Endothelial cell of umbilical vein (primary cell): Measurements from ENCODE around the gene RAD51B. TPM values are rescaled to one million over a fixed set of nuclear protein-coding genes. Genes with fewer than 3 reads are reported as not detected.

Experiments used
- BruUV-seq: library from RNA; stranded (reverse); fragments of 400-500 nt; replicated peaks from 2 replicates; lab custom pipeline; 2021; lab: Mats Ljungman, UMichigan
- CTCF ChIA-PET: fragments of 300-600, 350-600 bp; sonication (Branson Sonifier 250); formaldehyde crosslinking; loops from one replicate; lab custom pipeline; 2021; ENCODE audit warnings: antibody characterized with exemption, inconsistent platforms; lab: Charles Lee
- POLR2A ChIA-PET: fragments of 300-600, 350-600 bp; sonication (Branson Sonifier 250); formaldehyde crosslinking; loops from one replicate; lab custom pipeline; 2021; ENCODE audit warnings: antibody characterized with exemption, inconsistent platforms; lab: Charles Lee
- DNase-seq: peaks from one replicate; pipeline ENCODE4 v3.0.0-alpha.2; 2011; ENCODE audit warnings: low read depth, low spot score
- FAIRE-seq: peaks from 2 replicates; lab custom pipeline; 2011; peaks lifted over from hg19 to GRCh38; lab: Jason Lieb, UNC
- H2AFZ ChIP-seq: 2 replicates; pipeline ENCODE4 v1.6.0; 2012; ENCODE audit warnings: low read depth, low read length, control low read depth, inconsistent platforms
- H3K27ac ChIP-seq: 2 replicates; pipeline ENCODE4 v1.5.1; 2011; ENCODE audit warnings: low read depth, mild to moderate bottlenecking, control low read depth, low read length, moderate library complexity; ENCODE audit not compliant: insufficient read depth
- H3K27me3 ChIP-seq, 2 experiments: 2 replicates each; pipeline versions ENCODE4 v1.6.0 to v1.6.1; 2011; ENCODE audit warnings: low read length in 2 of 2, mixed read lengths in 1 of 2; ENCODE audit not compliant: control insufficient read depth in 2 of 2, insufficient read depth in 2 of 2
- H3K36me3 ChIP-seq, 2 experiments: 2 replicates in 1 of 2; 3 replicates in 1 of 2; pipeline ENCODE4 v1.5.1; 2011; ENCODE audit warnings: low read length in 2 of 2, mild to moderate bottlenecking in 1 of 2, moderate library complexity in 1 of 2; ENCODE audit not compliant: control insufficient read depth in 2 of 2, insufficient read depth in 2 of 2; ENCODE audit errors: extremely low read depth in 1 of 2
- H3K4me1 ChIP-seq: 3 replicates; pipeline ENCODE4 v1.5.1; 2011; ENCODE audit warnings: mild to moderate bottlenecking, low read length; ENCODE audit not compliant: control insufficient read depth, insufficient read depth; ENCODE audit errors: extremely low read depth
- H3K4me2 ChIP-seq: 2 replicates; pipeline ENCODE4 v1.6.1; 2011; ENCODE audit warnings: low read length, control low read depth, mixed read lengths; ENCODE audit not compliant: insufficient read depth
- H3K4me3 ChIP-seq, 3 experiments: fragments of 200-600 bp in 1 of 3; sonication (generic), shearing (Covaris generic) in 1 of 3; replicated peaks in 1 of 3; 2 replicates each; pipeline ENCODE4 v1.5.1; 2011 to 2016; ENCODE audit warnings: control low read depth in 3 of 3, low read length in 3 of 3, mild to moderate bottlenecking in 2 of 3, inconsistent platforms in 1 of 3, low read depth in 1 of 3, moderate library complexity in 1 of 3; ENCODE audit not compliant: insufficient read depth in 1 of 3
- H3K79me2 ChIP-seq: 2 replicates; pipeline ENCODE4 v1.6.0; 2012; ENCODE audit warnings: low read length, inconsistent platforms; ENCODE audit not compliant: control insufficient read depth, insufficient read depth
- H3K9ac ChIP-seq: replicated peaks from 2 replicates; pipeline ENCODE3; 2011; ENCODE audit warnings: low read length, control low read depth; ENCODE audit not compliant: insufficient read depth; ENCODE audit errors: extremely low read depth
- H3K9me1 ChIP-seq: replicated peaks from 3 replicates; pipeline ENCODE4 v1.6.0; 2011; ENCODE audit warnings: mild to moderate bottlenecking, low read length; ENCODE audit not compliant: control insufficient read depth, insufficient read depth; ENCODE audit errors: extremely low read depth
- H3K9me3 ChIP-seq: replicated peaks from 2 replicates; pipeline ENCODE4 v1.5.1; 2012; ENCODE audit warnings: low read length, inconsistent platforms; ENCODE audit not compliant: control insufficient read depth, insufficient read depth
- H4K20me1 ChIP-seq: replicated peaks from 2 replicates; pipeline ENCODE3; 2011; ENCODE audit warnings: mild to moderate bottlenecking, low read length; ENCODE audit not compliant: control insufficient read depth, insufficient read depth; ENCODE audit errors: extremely low read depth
- CTCF ChIP-seq, 2 donors: IDR thresholded peaks; 1 replicate in 1 of 2; 2 replicates in 1 of 2; pipeline ENCODE4 v1.5.1; 2011; ENCODE audit warnings: low read length in 2 of 2, mild to moderate bottlenecking in 2 of 2, moderate library complexity in 2 of 2, control low read depth in 1 of 2, inconsistent platforms in 1 of 2, low read depth in 1 of 2; ENCODE audit not compliant: insufficient read depth in 1 of 2; ENCODE audit errors: extremely low read depth in 1 of 2
- EZH2 ChIP-seq: IDR thresholded peaks from 2 replicates; pipeline ENCODE4 v1.6.1; 2012; ENCODE audit warnings: borderline replicate concordance, low read depth, mild to moderate bottlenecking, moderate library complexity, low read length, inconsistent platforms; ENCODE audit not compliant: severe bottlenecking
- FOS ChIP-seq: IDR thresholded peaks from 2 replicates; pipeline ENCODE4 v1.6.1; 2011; ENCODE audit warnings: mild to moderate bottlenecking, low read length, moderate library complexity, borderline replicate concordance; ENCODE audit not compliant: insufficient read depth
- GATA2 ChIP-seq: IDR thresholded peaks from 2 replicates; pipeline ENCODE4 v1.7.0; 2011; ENCODE audit warnings: low read depth, mild to moderate bottlenecking, moderate library complexity, mixed read lengths, low read length; ENCODE audit not compliant: insufficient read length, insufficient read depth
- JUN ChIP-seq: IDR thresholded peaks from 2 replicates; pipeline ENCODE4 v1.6.1; 2011; ENCODE audit warnings: borderline replicate concordance, low read depth; ENCODE audit not compliant: insufficient read length, insufficient read depth
- MAX ChIP-seq: IDR thresholded peaks from 2 replicates; pipeline ENCODE4 v1.6.1; 2011; ENCODE audit not compliant: insufficient read depth, insufficient read length
- MYC ChIP-seq: IDR thresholded peaks from one replicate; pipeline ENCODE4 v1.6.1; 2011; ENCODE audit warnings: mild to moderate bottlenecking, low read depth, low read length
- POLR2A ChIP-seq: IDR thresholded peaks from 2 replicates; pipeline ENCODE4 v1.6.1; 2012; ENCODE audit warnings: low read depth, mild to moderate bottlenecking, control low read depth, low read length
- POLR2AphosphoS5 ChIP-seq: IDR thresholded peaks from 2 replicates; pipeline ENCODE4 v1.6.1; 2012; ENCODE audit warnings: low read depth, mild to moderate bottlenecking, control low read depth, low read length, moderate library complexity; ENCODE audit not compliant: insufficient read depth
- dilution Hi-C: fragments of 300-500 bp; cut with MboI; formaldehyde crosslinking; loops from one replicate; pipeline ENCODE4 v1.15.0; 2019; ENCODE audit warnings: low sequenced_read_pairs; ENCODE audit not compliant: extremely low pct_ligation_motif_present
- intact Hi-C: fragments of 100-400 bp; cut with micrococcal nuclease; formaldehyde crosslinking; loops from one replicate; pipeline ENCODE4 v1.10.0; 2022
- polyA plus RNA-seq, 4 experiments: library from polyadenylated mRNA; depleted of rRNA in 3 of 4; stranded (reverse) in 3 of 4; unstranded in 1 of 4; fragments of >200 nt; gene quantifications; 2 replicates each; pipeline versions ENCODE4 v1.2.1 to v1.2.3, GENCODE V29; 2011 to 2012; ENCODE audit warnings: missing spikeins in 1 of 4
- total RNA-seq: library from RNA; stranded (reverse); gene quantifications from 2 replicates; pipeline ENCODE4 v1.2.3, GENCODE V29; 2021

Gene RAD51B
- total and polyA plus RNA-seq, 2 donors (not counting 3 experiments of a cell fraction or from before 2014, with no cell fraction given) = 3.9 to 19.0 TPM

- FAIRE-seq = no peak
- DNase-seq = no peak
- no peak overlapping the region for H2AFZ ChIP-seq
- no peaks in the 10 kb centered on the region for H3K27me3 ChIP-seq
- no peak overlapping the region for H3K27ac ChIP-seq
- BruUV-seq = no TSS peak
- H3K36me3 ChIP-seq = peaks cover 25 to 44% of the 10 kb centered on the region in 2 experiments
- H3K9me3 ChIP-seq = no peaks in the 10 kb centered on the region
- intact Hi-C loops = no loop called here
- CTCF ChIA-PET = no interaction called here
- no peaks in the 10 kb centered on the region for H4K20me1 ChIP-seq
- no peaks in the 10 kb centered on the region for H3K4me1 ChIP-seq
- dilution Hi-C loops = no loop called here
- no peaks in the 10 kb centered on the region for H3K79me2 ChIP-seq
- POLR2A ChIA-PET = no interaction called here
- no peak overlapping the region for H3K9ac ChIP-seq
- no peak overlapping the region for H3K4me3 ChIP-seq
- TF ChIP-seq MAX (no peak), POLR2A (no peak), MYC (no peak), FOS (no peak)
- H3K9me1 ChIP-seq = no peaks in the 10 kb centered on the region
- no peak overlapping the region for H3K4me2 ChIP-seq
Measured at GRCh38 chr14:67784244-67784823, 35.2 kb upstream of the RAD51B start.

GRCh38 chr14:67785270-67786109 is 34.1 kb upstream of the RAD51B start:
- Histone ChIP-seq H3K4me2 (no peak overlapping the region), H3K27me3 (no peaks in the 10 kb centered on the region), H2AFZ (no peak overlapping the region), H3K9ac (no peak overlapping the region), H3K9me1 (no peaks in the 10 kb centered on the region), H3K4me3 (no peak overlapping the region), H4K20me1 (no peaks in the 10 kb centered on the region), H3K27ac (no peak overlapping the region), H3K36me3 (peaks cover 23 to 42% of the 10 kb centered on the region in 2 experiments), H3K4me1 (peaks cover 7% of the 10 kb centered on the region), H3K9me3 (no peaks in the 10 kb centered on the region), H3K79me2 (no peaks in the 10 kb centered on the region)
- CTCF ChIA-PET = no interaction called here
- intact Hi-C loops = no loop called here
- FAIRE-seq (no peak), DNase-seq (no peak)
- BruUV-seq = no TSS peak
- TF ChIP-seq JUN (no peak), POLR2AphosphoS5 (no peak), MYC (no peak), CTCF (IDR thresholded peaks at IDR 0.05; ENCODE audit: extremely low read depth in 1 of 2, insufficient read depth in 1 of 2, low read depth in 1 of 2, low read length in 2 of 2) (no peak), EZH2 (no peak), POLR2A (no peak), MAX (no peak), GATA2 (no peak), FOS (no peak)
- POLR2A ChIA-PET = no interaction called here
- dilution Hi-C loops = no loop called here
